OCI-LY1 (cell line): ENCODE measurements around the gene RNF227.
A peak's percentile ranks its signal among the peaks of the same experiment; 100 is the strongest.

Source experiments
- CTCF ChIP-seq: fragments of 200-600 bp; sonication (generic), shearing (Covaris generic); IDR thresholded peaks from 2 replicates; pipeline ENCODE4 v1.5.1; 2017; ENCODE audit warnings: mild to moderate bottlenecking, antibody characterized with exemption, low read length, moderate library complexity, mixed read lengths
- EZH2 ChIP-seq: fragments of 200-600 bp; sonication (generic), shearing (Covaris generic); IDR thresholded peaks from 2 replicates; pipeline ENCODE4 v1.8.0; 2017; ENCODE audit warnings: borderline replicate concordance, mixed run types, mild to moderate bottlenecking, antibody characterized with exemption, low read length, moderate library complexity, mixed read lengths

GRCh38 chr17:7932949-7933348 lies 16.9 kb upstream of the RNF227 start:
- peak; percentile 6; the same call in 1 of the 2 replicates for TF ChIP-seq CTCF
- no peak for TF ChIP-seq EZH2
